Fibroblast of the aortic adventitia (primary cell): ENCODE data around the gene TMEM63B. TPM values are rescaled to one million over a fixed set of nuclear protein-coding genes. Genes with fewer than 3 reads are reported as not detected.
"Not testable (repeated sequence)": the region's sequence is repeated elsewhere in the genome, so short reads cannot be mapped to it uniquely, and the experiment has no call there.

Source experiments
- DNase-seq: peaks from one replicate; pipeline ENCODE4 v3.0.0-alpha.2; 2010; ENCODE audit warnings: low read depth
- H3K4me3 ChIP-seq: 2 replicates; pipeline ENCODE4 v1.5.1; 2011; ENCODE audit warnings: low read depth, mild to moderate bottlenecking, control low read depth, low read length, moderate library complexity
- total RNA-seq: library from RNA; depleted of rRNA; stranded (reverse); fragments of >200 nt; gene quantifications from 2 replicates; pipeline ENCODE4 v1.2.3, GENCODE V29; 2012; ENCODE audit warnings: low replicate concordance
- TF ChIP-seq, protein P1 (sequence below): IDR thresholded peaks from 2 replicates; pipeline ENCODE4 v1.5.1; 2011; ENCODE audit warnings: mild to moderate bottlenecking, low read length, control low read depth, inconsistent platforms; ENCODE audit not compliant: insufficient read depth

Gene TMEM63B
- total RNA-seq, 1 donor, result 20.7 TPM

DNA sequence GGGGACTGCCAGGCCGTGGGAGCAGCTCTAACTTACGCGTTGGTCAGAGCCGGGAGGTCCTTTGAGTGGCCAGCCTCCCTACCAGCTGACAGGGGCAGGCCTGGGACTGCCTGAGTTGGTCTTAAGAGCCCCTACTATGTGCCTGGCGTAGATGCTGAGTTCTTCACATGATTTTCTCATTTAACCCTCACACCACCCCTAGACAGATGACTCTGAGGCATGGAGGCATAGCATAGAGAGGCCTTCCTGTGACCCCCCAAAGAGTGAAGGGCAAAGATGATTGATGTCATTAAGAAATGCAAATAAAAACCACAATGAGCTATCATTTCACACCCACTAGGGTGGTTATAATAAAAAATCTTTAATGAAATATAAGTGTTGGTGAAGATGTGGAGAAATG is 36.9 kb upstream of the TMEM63B start:
- DNase-seq, result no peak
- TF ChIP-seq, protein P1, sequence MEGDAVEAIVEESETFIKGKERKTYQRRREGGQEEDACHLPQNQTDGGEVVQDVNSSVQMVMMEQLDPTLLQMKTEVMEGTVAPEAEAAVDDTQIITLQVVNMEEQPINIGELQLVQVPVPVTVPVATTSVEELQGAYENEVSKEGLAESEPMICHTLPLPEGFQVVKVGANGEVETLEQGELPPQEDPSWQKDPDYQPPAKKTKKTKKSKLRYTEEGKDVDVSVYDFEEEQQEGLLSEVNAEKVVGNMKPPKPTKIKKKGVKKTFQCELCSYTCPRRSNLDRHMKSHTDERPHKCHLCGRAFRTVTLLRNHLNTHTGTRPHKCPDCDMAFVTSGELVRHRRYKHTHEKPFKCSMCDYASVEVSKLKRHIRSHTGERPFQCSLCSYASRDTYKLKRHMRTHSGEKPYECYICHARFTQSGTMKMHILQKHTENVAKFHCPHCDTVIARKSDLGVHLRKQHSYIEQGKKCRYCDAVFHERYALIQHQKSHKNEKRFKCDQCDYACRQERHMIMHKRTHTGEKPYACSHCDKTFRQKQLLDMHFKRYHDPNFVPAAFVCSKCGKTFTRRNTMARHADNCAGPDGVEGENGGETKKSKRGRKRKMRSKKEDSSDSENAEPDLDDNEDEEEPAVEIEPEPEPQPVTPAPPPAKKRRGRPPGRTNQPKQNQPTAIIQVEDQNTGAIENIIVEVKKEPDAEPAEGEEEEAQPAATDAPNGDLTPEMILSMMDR, result no peak

DNA sequence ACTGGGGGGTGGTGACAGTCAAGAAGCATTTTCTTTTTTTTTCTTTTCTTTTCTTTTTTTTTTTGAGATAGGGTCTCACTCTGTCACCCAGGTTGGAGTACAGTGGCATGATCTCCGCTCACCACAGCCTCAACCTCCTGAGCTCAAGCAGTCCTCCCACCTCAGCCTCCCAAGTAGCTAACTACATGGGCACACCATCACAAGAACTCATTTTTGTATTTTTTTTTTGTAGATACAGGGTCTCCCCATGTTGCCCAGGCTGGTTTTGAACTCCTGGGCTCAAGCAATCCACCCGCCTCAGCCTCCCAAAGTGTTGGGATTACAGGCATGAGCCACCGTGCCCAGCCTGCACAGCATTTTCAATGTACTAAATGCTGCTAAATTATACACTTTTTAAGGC is 36.0 kb upstream of the TMEM63B start:
- not testable (repeated sequence) for DNase-seq, H3K4me3 ChIP-seq

More for the DNA sequence above, 36.9 kb upstream of the TMEM63B start:
- H3K4me3 ChIP-seq, result no peak overlapping the region

DNA sequence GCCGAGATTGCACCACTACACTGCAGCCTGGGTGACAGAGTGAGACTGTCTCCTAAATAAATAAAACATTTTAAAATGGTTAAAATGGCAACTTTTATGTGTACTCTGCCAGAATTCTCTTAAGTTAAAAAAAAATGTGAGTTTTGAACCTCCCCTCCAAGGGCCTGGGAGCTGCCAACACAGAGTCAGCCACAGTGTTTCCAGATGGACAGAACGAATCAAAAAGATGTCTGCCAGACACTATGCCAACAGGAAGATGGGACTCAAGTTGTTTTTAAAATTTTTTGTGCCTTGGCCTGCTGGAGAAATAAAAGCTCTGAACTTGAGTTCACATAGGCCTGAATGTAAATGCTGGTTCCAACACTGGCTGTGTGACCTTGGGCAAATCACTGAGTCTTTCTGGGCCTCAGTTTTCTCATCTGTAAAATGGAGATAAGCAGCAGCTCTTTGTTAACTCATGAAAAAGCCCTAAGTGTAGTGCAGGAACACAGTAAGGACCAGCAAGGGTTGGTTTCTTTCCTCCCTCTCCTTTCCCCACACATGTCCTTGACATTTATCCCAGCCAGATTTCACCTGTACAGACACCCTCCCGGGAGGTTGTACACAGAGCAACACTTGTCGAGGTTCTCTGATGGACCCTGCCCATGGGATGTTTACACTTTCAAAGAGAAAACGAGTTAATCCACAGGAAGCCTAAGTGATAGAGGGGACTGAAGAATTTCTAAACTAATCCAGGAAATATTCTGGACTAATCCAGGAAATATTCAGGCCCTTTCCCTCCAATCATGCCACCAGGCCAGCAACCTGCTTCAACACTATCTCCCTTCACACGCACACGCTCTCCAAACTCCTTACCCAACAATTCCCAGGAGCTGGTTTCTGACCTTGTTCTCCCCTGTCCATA is 35.1 kb upstream of the TMEM63B start:
- no peak overlapping the region for H3K4me3 ChIP-seq
- TF ChIP-seq, protein P1, result no peak
- no peak for DNase-seq

DNA sequence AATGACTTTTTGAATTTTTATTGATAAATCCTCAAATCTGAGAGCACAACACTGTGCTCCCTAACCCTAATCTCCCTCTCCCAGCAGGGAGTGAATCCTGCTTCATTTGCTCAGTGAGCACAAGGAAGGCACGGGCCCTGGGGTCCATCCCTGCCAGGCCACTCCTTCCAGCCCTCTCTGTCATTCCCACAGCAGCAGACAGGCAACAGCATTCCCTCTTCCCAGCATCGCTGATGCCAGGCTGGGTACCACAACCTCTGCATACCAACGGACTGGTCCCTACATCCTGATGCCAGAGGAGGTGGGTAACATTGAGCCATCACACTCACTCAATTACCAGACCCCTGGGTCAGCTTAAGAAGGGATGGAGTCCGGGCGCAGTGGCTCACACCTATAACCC is 34.3 kb upstream of the TMEM63B start:
- TF ChIP-seq, protein P1, result no peak
- H3K4me3 ChIP-seq, result no peak overlapping the region
- no peak for DNase-seq

DNA sequence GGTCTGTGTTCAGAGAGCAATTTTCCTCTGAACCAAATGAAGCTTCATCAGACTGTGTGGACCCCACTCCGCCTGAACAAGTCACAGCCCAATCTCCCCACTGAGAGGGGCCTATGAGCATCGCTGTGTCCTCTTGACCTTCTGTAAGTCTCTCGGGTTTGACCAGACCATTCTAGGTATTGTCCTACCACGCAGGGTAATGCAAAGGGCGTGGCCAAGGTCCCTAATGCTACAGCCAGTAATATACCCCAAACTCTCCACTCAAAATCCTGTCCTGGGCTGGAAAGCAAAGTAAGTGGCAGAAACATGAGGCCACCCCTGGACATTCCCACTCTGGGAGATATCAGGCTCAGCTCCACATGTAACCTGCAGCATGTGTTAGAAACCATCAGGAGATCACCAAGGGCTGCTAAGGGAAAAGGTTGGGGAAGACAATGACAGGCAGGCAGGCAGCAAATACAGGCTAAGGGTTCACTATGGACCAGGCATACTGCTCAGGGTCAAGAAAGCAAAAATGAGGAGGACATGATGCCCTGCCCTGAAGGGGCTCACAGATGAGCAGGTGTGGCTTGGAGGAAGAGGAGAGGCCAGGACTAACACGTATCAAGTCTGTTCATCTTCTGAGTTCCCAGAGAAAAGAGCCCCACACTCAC is 33.5 kb upstream of the TMEM63B start:
- TF ChIP-seq, protein P1, result no peak
- DNase-seq, result no peak
- no peak overlapping the region for H3K4me3 ChIP-seq

DNA sequence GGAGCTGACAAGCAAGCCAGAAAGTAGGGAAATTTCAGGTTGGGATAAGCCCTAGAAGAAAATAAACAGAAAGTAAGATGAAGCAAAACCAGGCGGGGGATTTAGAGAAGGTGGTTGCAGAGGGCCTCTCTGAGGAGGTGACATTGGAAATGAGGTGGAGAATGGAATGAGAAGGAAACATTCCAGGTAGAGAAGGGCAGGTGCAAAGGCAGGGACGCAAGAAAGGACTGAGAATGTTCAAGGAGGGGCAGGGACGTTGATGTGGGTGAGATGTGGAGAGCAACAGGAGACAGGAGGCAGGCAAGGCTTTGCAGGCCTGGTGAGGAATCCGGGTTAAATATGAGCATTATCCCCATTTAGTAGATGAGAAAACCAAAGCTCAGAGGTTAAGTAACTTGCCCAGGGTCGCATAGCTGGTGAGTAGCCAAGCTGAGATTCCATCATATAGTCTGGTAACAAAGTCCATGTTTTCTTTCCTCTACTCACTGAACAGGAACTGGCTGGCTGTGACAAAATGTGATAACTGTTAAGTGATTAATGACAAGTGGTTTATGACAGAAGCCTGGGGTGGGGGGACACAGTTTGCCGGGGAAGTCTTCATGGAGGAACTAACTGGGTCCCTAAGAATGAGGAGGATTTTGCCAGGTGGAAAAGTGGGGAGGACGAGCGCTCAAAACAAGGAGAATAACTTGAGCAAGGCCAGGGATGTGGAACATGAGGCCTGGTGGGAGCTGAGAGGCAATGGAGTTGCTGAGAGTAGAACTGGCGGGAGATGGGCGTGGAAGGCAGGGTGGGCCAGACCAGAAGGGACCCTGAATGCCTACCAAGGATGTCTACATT is 32.7 kb upstream of the TMEM63B start:
- no peak for DNase-seq
- H3K4me3 ChIP-seq, result no peak overlapping the region
- TF ChIP-seq, protein P1, result no peak

DNA sequence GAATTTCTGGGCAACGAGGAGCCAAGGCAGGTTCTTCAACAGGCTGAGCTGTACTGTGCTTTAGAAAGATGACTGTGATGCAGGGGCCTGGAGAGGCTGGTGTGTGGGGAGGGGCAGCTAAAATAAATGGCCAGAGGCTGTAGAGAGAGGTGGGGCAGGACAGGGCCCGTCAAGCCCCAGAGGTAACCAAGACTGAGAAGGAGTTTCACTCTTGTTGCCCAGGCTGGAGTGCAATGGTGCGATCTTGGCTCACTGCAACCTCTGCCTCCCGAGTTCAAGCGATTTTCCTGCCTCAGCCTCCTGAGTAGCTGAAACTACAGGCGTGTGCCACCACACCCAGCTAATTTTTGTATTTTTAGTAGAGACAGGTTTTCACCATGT is 32.1 kb upstream of the TMEM63B start:
- H3K4me3 ChIP-seq, DNase-seq: not testable (repeated sequence)
